Adrenal gland (tissue), 12 donors: ENCODE results near the gene EFR3B. TPM values are rescaled to one million over a fixed set of nuclear protein-coding genes. Genes with fewer than 3 reads are reported as not detected.
A peak's percentile ranks its signal among the peaks of the same experiment; 100 is the strongest.

Experiments
- DNase-seq, 7 donors: peaks; one replicate each; pipeline ENCODE4 v3.0.0-alpha.2; 2019 to 2020
- H3K27ac ChIP-seq, 5 donors: fragments of 200-600 bp; sonication (generic) in 4 of 5; 1 replicate in 3 of 5; 2 replicates in 2 of 5; pipeline versions ENCODE4 v1.5.1 to v1.8.0; 2016 to 2020; ENCODE audit warnings: mild to moderate bottlenecking in 1 of 5
- H3K27me3 ChIP-seq: fragments of 200-600 bp; 2 replicates; pipeline ENCODE4 v1.8.0; 2021
- H3K36me3 ChIP-seq, 2 donors: fragments of 200-600 bp; replicated peaks in 1 of 2; 1 replicate in 1 of 2; 2 replicates in 1 of 2; pipeline versions ENCODE4 v1.5.1 to v1.8.0; 2018 to 2022
- H3K4me1 ChIP-seq, 2 donors: fragments of 200-600 bp; replicated peaks in 1 of 2; 1 replicate in 1 of 2; 2 replicates in 1 of 2; pipeline versions ENCODE4 v1.5.1 to v1.8.0; 2018 to 2021
- H3K4me3 ChIP-seq, 4 donors: fragments of 200-600 bp; sonication (generic) in 3 of 4; one replicate each; pipeline ENCODE4 v1.5.1; 2016 to 2018
- H3K9me3 ChIP-seq, 3 donors: fragments of 200-600 bp; sonication (generic) in 1 of 3; replicated peaks in 1 of 3; 1 replicate in 2 of 3; 2 replicates in 1 of 3; pipeline versions ENCODE4 v1.5.1 to v1.8.0; 2016 to 2021
- POLR2A ChIP-seq, 2 donors: fragments of 450-650 bp; IDR thresholded peaks; one replicate each; pipeline ENCODE4 v1.6.1; 2017; ENCODE audit warnings: antibody characterized with exemption in 2 of 2, mild to moderate bottlenecking in 2 of 2, moderate library complexity in 1 of 2
- WGBS, 4 donors: extraction: QIAGEN DNeasy Blood & Tissue Kit in 2 of 4; methylation state at CpG; one replicate each; pipeline versions ENCODE4 v1.1.5 to v1.1.7; 2013 to 2017; 5-methylcytosine and 5-hydroxymethylcytosine counted together
- intact Hi-C, 2 donors: fragments of 100-400 bp; cut with DNase I; formaldehyde crosslinking; loops; one replicate each; pipeline versions ENCODE4 v1.14.1 to v1.15.0; 2022 to 2023
- polyA plus RNA-seq, 3 donors: library from polyadenylated mRNA; stranded (reverse); fragments of 200-250 nt in 2 of 3; fragments of 350-450 nt in 1 of 3; fragmentation: Illumina TruSeq in 1 of 3; extraction: RNeasy Lipid Tissue Mini Kit (QIAGEN cat#74804) in 1 of 3; gene quantifications; one replicate each; pipeline ENCODE4 v1.2.3, GENCODE V29; 2013 to 2014
- total RNA-seq, 9 donors: library from RNA; depleted of rRNA in 4 of 9; stranded (reverse); fragments of >200 nt in 4 of 9; fragments of 120-200 nt in 1 of 9; fragmentation: NEBNext Ultra II Directional in 1 of 9; extraction: Animal tissue kit (Norgen Biotek cat#: 25700) in 1 of 9; gene quantifications; one replicate each; pipeline versions ENCODE4 v1.1.0 to v1.2.4, GENCODE V29; 2013 to 2023
- TF ChIP-seq, protein P1 (sequence below), 6 experiments: fragments of 450-650 bp in 4 of 6; fragments of 200-600 bp in 2 of 6; sonication (generic) in 1 of 6; IDR thresholded peaks; 1 replicate in 5 of 6; 2 replicates in 1 of 6; pipeline versions ENCODE4 v1.5.1 to v1.8.0; 2016 to 2021; ENCODE audit warnings: antibody characterized with exemption in 6 of 6, mild to moderate bottlenecking in 2 of 6, moderate library complexity in 1 of 6
- donor health status: healthy with polysubstance abuse.
- donor health status: Bipolar disorder and iron deficiency.
- donor health status: DM: yes; HTN: yes; CAD: no.
- donor health status: DM: no; HTN: no; CAD: no.
- donor health status: DM: no; HTN: no; CAD: no.
- donor health status: DM: yes; HTN: yes; CAD: no.

The EFR3B gene
- total and polyA plus RNA-seq, 12 donors: 0.84 to 18.5 (median 2.4) TPM

DNA sequence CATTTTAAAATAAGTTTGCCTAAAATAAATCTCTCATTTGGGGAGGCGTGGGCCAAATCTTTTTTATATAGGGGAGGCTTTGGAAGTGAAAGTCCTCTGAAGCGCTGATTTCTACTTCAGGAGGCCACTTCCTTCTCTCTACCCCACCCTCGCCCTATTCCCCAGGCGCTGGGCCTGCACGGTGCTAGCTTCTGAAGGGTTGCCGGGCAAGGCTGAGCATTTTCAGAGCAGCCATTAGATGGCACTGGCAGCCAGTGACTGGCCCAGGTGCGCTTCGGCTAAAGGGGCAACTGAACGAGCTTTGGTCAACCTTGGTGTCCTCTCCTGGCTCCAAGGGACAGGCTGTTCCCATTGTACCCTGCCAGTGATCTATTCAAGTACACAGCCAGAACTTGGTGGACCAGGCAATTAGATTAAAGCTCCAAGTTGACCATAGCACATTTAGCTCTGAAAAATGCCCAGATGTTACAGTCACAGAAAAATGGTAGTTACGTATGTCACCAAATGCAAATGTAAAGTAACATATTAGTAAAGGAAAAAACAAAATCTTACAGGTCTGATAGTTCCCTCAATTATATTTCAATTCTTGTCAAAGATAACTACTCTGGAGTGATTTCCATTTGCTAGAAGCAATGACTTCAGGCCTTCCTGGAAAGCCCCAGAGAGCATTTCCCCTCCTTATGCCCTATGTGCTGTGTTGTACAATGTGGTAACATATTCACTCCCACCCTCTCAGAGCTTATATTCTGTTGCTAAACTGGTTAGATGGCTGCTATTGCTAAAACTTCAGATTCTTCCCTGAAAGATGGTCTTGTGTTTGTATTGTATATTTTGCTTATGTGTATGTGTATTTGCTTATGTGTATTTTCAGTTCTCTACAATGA lies 124.4 kb downstream of the EFR3B start:
- no peak for TF ChIP-seq POLR2A (IDR thresholded peaks at IDR 0.05)
- TF ChIP-seq, protein P1, sequence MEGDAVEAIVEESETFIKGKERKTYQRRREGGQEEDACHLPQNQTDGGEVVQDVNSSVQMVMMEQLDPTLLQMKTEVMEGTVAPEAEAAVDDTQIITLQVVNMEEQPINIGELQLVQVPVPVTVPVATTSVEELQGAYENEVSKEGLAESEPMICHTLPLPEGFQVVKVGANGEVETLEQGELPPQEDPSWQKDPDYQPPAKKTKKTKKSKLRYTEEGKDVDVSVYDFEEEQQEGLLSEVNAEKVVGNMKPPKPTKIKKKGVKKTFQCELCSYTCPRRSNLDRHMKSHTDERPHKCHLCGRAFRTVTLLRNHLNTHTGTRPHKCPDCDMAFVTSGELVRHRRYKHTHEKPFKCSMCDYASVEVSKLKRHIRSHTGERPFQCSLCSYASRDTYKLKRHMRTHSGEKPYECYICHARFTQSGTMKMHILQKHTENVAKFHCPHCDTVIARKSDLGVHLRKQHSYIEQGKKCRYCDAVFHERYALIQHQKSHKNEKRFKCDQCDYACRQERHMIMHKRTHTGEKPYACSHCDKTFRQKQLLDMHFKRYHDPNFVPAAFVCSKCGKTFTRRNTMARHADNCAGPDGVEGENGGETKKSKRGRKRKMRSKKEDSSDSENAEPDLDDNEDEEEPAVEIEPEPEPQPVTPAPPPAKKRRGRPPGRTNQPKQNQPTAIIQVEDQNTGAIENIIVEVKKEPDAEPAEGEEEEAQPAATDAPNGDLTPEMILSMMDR (IDR thresholded peaks at IDR 0.05): peak in 1 of 6 experiments; percentile 9
- intact Hi-C loops: no loop called here
- peak in 4 of 7 donors; percentile 17 to 63 (median 23) for DNase-seq
- 62 to 75% (median 63%) methylated on average over 7 to 10 of the region's 10 CpGs for WGBS, 4 donors
- H3K9me3 ChIP-seq: no peaks in the 10 kb centered on the region
- no peak overlapping the region for H3K4me3 ChIP-seq
- peaks cover 24% of the 10 kb centered on the region for H3K27me3 ChIP-seq
- no peak overlapping the region for H3K27ac ChIP-seq
- H3K4me1 ChIP-seq: peaks cover 0 to 9% of the 10 kb centered on the region in 2 donors
- H3K36me3 ChIP-seq: no peaks in the 10 kb centered on the region

DNA sequence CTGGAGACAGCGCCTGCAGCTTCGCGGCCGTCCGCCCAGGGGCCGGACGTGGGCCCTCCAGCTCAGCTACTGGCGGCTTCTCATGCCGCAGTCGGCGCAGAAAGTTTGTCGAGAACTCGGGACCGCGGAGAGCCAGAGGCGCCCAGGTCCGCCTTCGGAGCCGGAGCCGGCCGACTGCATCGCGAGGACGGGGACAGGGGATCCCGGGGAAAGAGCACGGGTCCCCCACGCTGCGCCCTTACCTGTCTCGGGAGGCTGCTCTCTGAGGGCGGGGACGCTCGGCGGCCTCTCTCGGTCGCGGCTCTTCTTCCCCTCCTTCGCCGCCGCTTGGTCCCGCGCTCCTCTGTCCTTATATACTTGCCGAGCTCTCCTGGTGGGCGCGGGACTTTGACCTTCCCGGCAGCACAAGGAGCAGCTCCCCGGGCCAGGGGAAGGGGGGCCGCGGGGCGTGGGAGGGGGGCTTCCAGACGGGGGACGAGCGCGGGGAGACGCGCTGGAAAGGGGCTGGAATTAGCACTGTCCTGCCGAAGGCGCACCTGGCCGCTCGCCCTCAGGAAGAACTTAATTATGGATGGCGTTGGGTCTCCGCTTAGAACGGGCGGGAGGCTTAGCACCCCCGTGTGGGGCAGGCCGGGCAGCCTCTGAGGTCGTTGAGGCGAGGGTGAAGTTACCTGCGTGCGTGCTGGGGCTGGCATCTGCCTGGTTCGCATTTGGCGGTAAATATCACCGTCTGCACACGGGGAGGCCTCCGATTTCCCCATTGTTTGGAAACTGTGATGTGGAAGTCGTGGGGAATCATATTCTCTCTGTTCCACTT lies 126.6 kb downstream of the EFR3B start, which contains the start of gene POMC:
TSS of gene POMC (minus strand) at position 325 of the 817 bp plus-strand sequence. CDS start 3,808 bp downstream, outside the sequence.
- TF ChIP-seq POLR2A (IDR thresholded peaks at IDR 0.05): no peak
- TF ChIP-seq, protein P1 (IDR thresholded peaks at IDR 0.05): no peak
- WGBS, 4 donors: 12 to 34% (median 21%) methylated on average over 25 to 75 of the region's 75 CpGs
- peaks cover 0 to 9% of the 10 kb centered on the region in 2 donors for H3K4me1 ChIP-seq
- no peaks in the 10 kb centered on the region for H3K36me3 ChIP-seq
- H3K9me3 ChIP-seq: no peaks in the 10 kb centered on the region
- intact Hi-C loops: no loop called here
- H3K4me3 ChIP-seq: peak within 1 kb of the TSS in 2 of 4 donors; percentile 13 to 62
- no peak within 1 kb of the TSS for H3K27ac ChIP-seq
- peak in 4 of 7 donors; percentile 12 to 32 (median 30) for DNase-seq
- H3K27me3 ChIP-seq: peaks cover 24% of the 10 kb centered on the region

DNA sequence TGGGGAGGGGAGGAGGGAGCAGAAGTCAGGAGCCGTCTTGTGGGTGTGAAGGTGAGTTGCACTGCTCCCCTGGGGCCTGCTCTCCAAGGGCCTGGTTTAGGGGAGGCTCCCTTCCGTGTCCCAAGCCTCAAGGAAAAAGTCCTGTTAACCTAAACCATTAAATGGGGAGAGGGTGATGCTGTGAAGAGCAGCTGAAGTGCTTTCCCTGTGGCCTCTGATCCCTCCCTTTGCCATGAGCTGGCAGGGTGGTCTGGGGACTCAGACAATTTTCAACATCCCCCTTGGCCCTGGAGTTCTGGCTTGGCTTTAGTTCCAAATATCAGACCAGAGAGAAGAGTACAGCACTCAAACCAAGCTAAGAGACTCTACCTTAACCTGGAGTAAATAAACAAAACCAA lies 127.2 kb downstream of the EFR3B start:
- intact Hi-C loops: no loop called here
- DNase-seq: no peak
- Histone ChIP-seq H3K9me3 (no peaks in the 10 kb centered on the region), H3K36me3 (no peaks in the 10 kb centered on the region), H3K27ac (no peak overlapping the region), H3K27me3 (peaks cover 24% of the 10 kb centered on the region), H3K4me3 (no peak overlapping the region), H3K4me1 (peaks cover 0 to 9% of the 10 kb centered on the region in 2 donors)
- WGBS, 4 donors: 71 to 100% (median 82%) methylated on average over 1 to 2 of the region's 2 CpGs
- no peak for TF ChIP-seq POLR2A (IDR thresholded peaks at IDR 0.05)
- TF ChIP-seq, protein P1 (IDR thresholded peaks at IDR 0.05): no peak

DNA sequence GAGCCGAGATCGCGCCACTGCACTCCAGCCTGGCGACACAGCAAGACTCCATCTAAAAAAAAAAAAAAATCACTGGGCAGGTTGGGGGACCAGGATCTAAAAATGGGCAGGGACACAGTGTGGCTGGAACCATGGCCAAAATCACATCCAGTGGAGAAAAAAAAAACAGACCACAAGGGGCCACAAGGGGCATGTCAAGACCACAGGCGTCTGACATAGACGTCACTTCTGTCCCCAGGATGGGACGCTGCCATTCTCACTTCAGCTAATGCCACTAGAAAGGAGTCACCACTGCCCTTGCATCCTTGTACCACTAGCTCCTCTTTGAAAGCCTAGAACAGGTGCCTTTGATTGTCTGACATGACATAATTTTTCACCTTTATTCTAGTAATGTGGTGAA lies 129.0 kb downstream of the EFR3B start:
- no peaks in the 10 kb centered on the region for H3K9me3 ChIP-seq
- DNase-seq: no peak
- H3K27ac ChIP-seq: no peak overlapping the region
- TF ChIP-seq, protein P1 (IDR thresholded peaks at IDR 0.05): no peak
- TF ChIP-seq POLR2A (IDR thresholded peaks at IDR 0.05): no peak
- intact Hi-C loops: no loop called here
- no peaks in the 10 kb centered on the region for H3K36me3 ChIP-seq
- peaks cover 32% of the 10 kb centered on the region for H3K27me3 ChIP-seq
- 86 to 96% (median 88%) methylated on average over 7 of the region's 7 CpGs for WGBS, 4 donors
- no peak overlapping the region for H3K4me3 ChIP-seq
- H3K4me1 ChIP-seq: peaks cover 0 to 9% of the 10 kb centered on the region in 2 donors
